Jurkat, Clone E6-1 (cell line): Measurements from ENCODE around the gene WDCP.
A peak's percentile ranks its signal among the peaks of the same experiment; 100 is the strongest.
"Not testable (repeated sequence)": the region's sequence is repeated elsewhere in the genome, so short reads cannot be mapped to it uniquely, and the experiment has no call there.

Experiments used
- DNase-seq: peaks from one replicate; pipeline ENCODE4 v3.0.0-alpha.2; 2011; ENCODE audit warnings: low read depth, low spot score
- H3K4me3 ChIP-seq: 2 replicates; pipeline ENCODE4 v1.5.1; 2011; ENCODE audit warnings: mild to moderate bottlenecking, low read length, control low read depth, moderate library complexity

WDCP gene

GRCh38 chr2:24026233-24026632 is 21.0 kb downstream of the WDCP start:
- no peak overlapping the region for H3K4me3 ChIP-seq
- peak; percentile 19 for DNase-seq

GRCh38 chr2:24024996-24025663 is 22.1 kb downstream of the WDCP start:
- H3K4me3 ChIP-seq: no peak overlapping the region
- no peak for DNase-seq

GRCh38 chr2:24024018-24024417 is 23.2 kb downstream of the WDCP start:
- DNase-seq: no peak

DNA sequence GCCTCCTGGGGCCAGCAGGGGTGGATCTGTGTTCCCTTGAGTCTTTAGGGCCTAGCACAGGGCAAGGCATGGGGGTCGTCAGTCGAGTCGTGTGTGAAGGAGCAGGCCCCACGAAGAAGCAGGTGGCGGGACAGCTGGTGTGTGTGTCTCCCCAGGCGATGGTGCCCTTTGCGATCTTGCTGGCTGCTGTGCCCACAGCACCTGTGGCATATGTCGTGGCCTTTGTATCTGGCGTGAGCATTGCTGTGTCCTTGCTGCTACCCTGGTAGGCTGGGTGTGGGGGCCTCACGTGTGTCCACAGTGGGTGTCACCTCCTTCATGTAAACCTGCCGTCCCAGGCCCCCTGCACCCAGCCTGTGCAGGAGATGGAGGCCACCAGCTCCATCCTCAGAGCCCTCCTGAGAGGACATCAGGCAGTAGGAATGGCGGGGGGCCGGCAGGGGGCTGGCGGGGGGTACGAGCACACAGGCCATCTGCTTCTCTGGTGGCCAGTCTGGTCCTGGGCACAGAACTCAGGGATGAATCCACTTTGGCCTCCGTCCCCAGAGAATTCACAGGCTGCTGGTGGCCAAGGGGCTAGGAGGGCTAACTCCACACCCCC is 24.1 kb downstream of the WDCP start:
- DNase-seq: no peak
- H3K4me3 ChIP-seq: no peak overlapping the region

More at GRCh38 chr2:24024018-24024417, 23.2 kb downstream of the WDCP start:
- no peak overlapping the region for H3K4me3 ChIP-seq

GRCh38 chr2:24022324-24022974 is 24.7 kb downstream of the WDCP start:
- H3K4me3 ChIP-seq: no peak overlapping the region

DNA sequence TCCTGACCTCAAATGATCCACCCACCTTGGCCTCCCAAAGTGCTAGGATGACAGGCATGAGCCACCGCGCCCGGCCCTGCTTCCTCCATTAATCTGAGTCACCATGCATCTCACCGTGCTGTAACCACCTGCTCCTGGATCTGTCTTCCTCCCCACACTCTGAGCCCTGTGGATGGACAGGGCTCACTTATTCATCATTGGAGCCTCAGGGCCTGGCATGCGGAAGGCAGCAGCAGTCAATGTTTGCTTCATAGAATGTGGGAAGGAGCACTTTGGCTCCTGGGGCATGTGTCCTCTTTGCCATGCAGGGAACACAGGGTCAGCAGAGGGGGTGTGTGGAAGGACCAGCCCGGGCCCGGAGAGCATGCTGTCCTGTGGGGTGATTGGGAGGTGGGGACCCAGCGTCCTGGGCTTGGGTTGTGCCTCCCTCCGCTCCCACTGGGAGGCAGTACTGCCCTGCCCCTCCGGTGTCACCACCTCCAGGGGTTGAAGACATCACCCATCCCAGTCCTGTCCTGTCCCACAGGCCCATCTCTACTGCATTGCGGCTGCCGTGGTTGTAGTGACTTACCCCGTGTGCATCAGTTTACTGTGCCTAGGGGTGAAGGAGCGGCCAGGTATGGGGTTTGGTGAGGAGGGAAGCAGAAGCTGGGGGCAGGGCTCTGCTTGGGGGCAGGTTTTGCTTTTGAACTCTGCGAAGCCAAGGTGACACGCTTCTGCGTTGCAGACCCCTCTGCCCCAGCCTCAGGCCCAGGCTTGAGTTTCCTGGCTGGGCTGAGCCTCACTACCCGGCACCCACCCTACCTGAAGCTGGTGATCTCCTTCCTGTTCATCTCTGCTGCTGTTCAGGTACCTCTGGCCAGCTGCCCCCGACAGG is 25.8 kb downstream of the WDCP start:
- DNase-seq: no peak
- H3K4me3 ChIP-seq: no peak overlapping the region

More at GRCh38 chr2:24022324-24022974, 24.7 kb downstream of the WDCP start:
- no peak for DNase-seq

DNA sequence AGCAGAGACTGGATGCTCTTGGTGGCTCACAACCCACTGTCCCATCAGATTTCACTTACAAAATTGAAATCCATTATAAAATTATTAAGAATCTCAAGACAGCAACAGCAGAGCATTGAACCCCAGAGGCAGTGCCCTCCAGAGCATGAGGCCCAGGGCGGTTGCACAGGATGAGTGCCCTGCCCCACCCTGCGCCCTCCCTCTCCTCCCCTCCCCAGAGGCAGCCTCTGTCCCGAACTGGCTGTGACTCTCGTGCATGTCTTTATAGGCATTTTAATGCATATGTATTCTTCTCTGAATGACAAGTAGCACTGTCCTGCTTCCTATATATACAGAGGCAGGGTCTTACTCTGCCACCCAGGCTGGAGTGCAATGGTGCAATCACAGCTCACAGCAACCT is 26.9 kb downstream of the WDCP start:
- H3K4me3 ChIP-seq: no peak overlapping the region
- DNase-seq: no peak

DNA sequence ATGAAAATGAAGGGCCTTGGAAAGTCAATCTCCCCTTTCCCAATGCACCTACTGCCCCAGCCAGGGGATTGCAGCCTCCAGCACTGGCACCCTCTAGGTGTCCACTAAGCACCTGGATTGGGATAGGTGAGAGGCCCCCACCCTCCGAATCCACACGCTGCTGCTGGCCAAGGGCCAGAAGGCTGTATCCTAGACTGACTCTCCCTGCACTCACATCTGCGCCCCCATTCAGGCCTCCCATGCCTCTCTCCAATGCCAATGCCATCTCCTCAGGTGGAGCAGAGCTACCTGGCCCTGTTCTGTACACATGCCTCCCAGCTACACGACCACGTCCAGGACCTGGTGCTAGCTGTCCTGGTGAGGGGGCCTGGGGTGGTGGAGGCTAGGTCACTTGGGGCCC is 27.5 kb downstream of the WDCP start:
- no peak for DNase-seq
- no peak overlapping the region for H3K4me3 ChIP-seq

DNA sequence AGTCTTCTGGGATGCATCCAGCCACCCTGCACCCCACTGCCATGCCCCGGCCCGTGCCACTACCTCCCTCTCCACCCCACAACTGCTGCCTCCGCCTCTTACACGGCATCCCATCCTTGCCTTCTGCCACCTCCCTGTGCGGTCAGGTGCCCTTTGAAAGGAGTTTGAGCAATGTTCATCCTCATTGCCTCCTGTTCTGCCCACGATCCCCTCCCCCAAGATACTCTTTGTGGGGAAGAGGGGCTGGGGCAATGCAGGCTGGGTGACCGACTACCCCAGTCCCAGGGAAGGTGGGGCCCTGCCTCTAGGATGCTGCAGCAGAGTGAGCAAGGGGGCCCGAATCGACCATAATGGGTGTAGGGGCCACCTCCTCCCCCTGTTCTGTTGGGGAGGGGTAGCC is 28.9 kb downstream of the WDCP start:
- no peak for DNase-seq
- H3K4me3 ChIP-seq: no peak overlapping the region

DNA sequence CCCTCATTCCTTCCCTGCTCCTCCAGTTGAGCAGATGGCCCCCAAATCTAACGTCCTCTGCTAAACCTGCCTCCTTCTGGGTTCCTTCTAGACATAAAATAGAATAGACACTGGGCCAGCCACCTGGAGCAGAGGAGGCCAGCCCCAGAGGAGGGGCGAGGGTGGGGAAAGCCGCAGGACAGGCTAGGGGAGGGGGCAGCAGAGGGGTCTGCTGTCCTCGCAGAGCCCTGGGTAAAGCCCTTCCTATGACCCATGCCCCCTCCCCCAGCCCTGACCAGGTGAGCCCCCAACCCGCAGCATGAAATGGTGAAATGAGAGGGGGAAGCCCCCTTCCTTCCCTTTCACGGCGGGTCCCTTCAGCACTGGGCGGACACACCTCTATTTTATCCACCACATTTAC is 29.5 kb downstream of the WDCP start:
- H3K4me3 ChIP-seq: no peak overlapping the region
- no peak for DNase-seq

GRCh38 chr2:24016853-24017703 is 30.1 kb downstream of the WDCP start:
- H3K4me3 ChIP-seq: no peak overlapping the region
- no peak for DNase-seq

DNA sequence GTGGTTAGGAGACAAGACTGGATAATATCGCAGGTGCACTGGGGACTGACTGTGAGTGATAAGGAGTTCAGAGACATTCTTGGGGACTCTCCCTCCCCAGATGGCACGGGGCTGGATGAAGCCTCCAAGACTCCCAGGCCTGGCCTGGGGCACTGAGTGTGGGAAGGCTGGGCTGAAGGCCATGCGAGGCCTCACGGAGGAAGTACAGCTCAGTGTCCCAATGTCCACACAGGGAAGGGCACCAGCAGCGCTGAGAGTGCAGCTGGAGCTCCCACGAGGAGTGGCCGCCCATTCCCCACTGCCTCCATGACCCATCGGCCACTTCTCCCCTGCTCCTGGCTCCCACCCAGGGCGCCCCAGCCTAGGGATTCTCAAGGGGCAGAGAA is 30.8 kb downstream of the WDCP start:
- H3K4me3 ChIP-seq: no peak overlapping the region

GRCh38 chr2:24015562-24016375 is 31.4 kb downstream of the WDCP start:
- H3K4me3 ChIP-seq: no peak overlapping the region
- no peak for DNase-seq

More for the DNA sequence above, 30.8 kb downstream of the WDCP start:
- no peak for DNase-seq

DNA sequence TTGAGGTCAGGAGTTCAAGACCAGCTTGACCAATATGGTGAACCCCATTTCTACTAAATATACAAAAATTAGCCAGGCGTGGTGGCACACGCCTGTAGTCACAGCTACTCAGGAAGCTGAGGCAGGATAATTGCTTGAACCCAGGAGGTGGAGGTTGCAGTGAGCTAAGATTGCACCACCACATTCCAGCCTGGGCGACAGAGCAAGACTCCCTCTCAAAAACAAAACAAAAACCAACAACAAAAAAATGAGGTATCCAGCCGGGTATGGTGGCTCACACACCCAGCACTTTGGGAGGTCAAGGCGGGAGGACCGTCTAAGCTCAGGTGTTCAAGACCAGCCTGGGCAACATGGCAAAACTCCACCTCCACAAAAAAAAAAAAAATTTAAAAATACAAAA is 32.3 kb downstream of the WDCP start:
- DNase-seq, H3K4me3 ChIP-seq: not testable (repeated sequence)

GRCh38 chr2:24012521-24013188 is 34.5 kb downstream of the WDCP start:
- H3K4me3 ChIP-seq: no peak overlapping the region
- no peak for DNase-seq

GRCh38 chr2:24011250-24012104 is 35.7 kb downstream of the WDCP start:
- DNase-seq: peak; percentile 58
- no peak overlapping the region for H3K4me3 ChIP-seq
